HL-60 (cell line): ENCODE measurements around the gene PRDM1.

Experiments used
- CTCF ChIP-seq: IDR thresholded peaks from one replicate; pipeline ENCODE4 v1.5.1; 2011; ENCODE audit warnings: low read length, control low read depth, inconsistent platforms; ENCODE audit not compliant: insufficient read depth
- GABPA ChIP-seq: IDR thresholded peaks from 2 replicates; pipeline ENCODE4 v1.6.1; 2012; ENCODE audit warnings: low read depth
- POLR2AphosphoS5 ChIP-seq: IDR thresholded peaks from 2 replicates; pipeline ENCODE4 v1.6.1; 2012; ENCODE audit warnings: low read depth
- REST ChIP-seq: IDR thresholded peaks from 2 replicates; pipeline ENCODE4 v1.6.1; 2012; ENCODE audit warnings: low read depth; ENCODE audit not compliant: insufficient replicate concordance
- SPI1 ChIP-seq: IDR thresholded peaks from 2 replicates; pipeline ENCODE4 v1.6.1; 2012; ENCODE audit warnings: low read depth, mild to moderate bottlenecking, borderline replicate concordance

- TF ChIP-seq CTCF, result peak; percentile 35
- TF ChIP-seq SPI1, result peak; percentile 93
- peak; percentile 39; the same call in 1 of the 2 replicates for TF ChIP-seq POLR2AphosphoS5
- no peak for TF ChIP-seq GABPA
- no peak for TF ChIP-seq REST
These were observed 1.8 kb upstream of the PRDM1 start for GRCh38 chr6:106084106-106084988.
